ENCODE results near the gene RCAN1. TPM values are rescaled to one million over a fixed set of nuclear protein-coding genes. Genes with fewer than 3 reads are reported as not detected.
"Not testable (repeated sequence)": the region's sequence is repeated elsewhere in the genome, so short reads cannot be mapped to it uniquely, and the experiment has no call there.

RCAN1 gene
- total RNA-seq, 1 donor from 2014 or later: 22.9 TPM

DNA sequence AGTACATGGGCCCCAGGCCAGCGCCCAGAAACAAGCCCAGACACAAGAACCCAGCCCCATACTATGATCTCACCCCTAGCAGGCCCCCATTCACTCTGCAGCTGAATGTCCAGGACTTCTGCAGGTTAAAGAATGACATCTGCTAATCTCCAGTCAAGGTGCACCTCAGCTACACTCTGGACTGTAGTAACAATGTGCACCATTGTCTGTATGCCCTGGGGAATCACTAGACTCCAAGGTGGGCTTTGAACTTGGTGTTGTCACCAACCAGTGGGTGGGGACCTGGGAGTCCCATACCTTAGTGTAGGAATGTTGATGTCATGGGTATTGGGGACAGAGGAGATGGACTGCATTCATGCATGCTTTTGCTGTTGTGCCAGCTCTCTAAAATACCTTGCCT, 113.2 kb downstream of the RCAN1 start:
- TF ChIP-seq, protein P1, sequence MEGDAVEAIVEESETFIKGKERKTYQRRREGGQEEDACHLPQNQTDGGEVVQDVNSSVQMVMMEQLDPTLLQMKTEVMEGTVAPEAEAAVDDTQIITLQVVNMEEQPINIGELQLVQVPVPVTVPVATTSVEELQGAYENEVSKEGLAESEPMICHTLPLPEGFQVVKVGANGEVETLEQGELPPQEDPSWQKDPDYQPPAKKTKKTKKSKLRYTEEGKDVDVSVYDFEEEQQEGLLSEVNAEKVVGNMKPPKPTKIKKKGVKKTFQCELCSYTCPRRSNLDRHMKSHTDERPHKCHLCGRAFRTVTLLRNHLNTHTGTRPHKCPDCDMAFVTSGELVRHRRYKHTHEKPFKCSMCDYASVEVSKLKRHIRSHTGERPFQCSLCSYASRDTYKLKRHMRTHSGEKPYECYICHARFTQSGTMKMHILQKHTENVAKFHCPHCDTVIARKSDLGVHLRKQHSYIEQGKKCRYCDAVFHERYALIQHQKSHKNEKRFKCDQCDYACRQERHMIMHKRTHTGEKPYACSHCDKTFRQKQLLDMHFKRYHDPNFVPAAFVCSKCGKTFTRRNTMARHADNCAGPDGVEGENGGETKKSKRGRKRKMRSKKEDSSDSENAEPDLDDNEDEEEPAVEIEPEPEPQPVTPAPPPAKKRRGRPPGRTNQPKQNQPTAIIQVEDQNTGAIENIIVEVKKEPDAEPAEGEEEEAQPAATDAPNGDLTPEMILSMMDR (IDR thresholded peaks at IDR 0.05): no peak
- Histone ChIP-seq H3K27ac (no peak overlapping the region), H3K4me3 (no peak overlapping the region), H3K9me3 (peaks cover 16% of the 10 kb centered on the region), H3K36me3 (no peaks in the 10 kb centered on the region), H3K4me1 (no peaks in the 10 kb centered on the region), H3K27me3 (ENCODE audit: low read depth) (no peaks in the 10 kb centered on the region)
- intact Hi-C loops (cut with DNase I): no loop called here
- no peak for DNase-seq
- no peak for ATAC-seq

- ATAC-seq: no peak
- Histone ChIP-seq H3K9me3 (peaks cover 16% of the 10 kb centered on the region), H3K36me3 (no peaks in the 10 kb centered on the region), H3K4me1 (no peaks in the 10 kb centered on the region), H3K27ac (no peak overlapping the region), H3K27me3 (ENCODE audit: low read depth) (no peaks in the 10 kb centered on the region), H3K4me3 (no peak overlapping the region)
- intact Hi-C loops (cut with DNase I): no loop called here
- no peak for DNase-seq
- TF ChIP-seq, protein P1 (IDR thresholded peaks at IDR 0.05): no peak
Observed at GRCh38 chr21:34500191-34500590, 114.7 kb downstream of the RCAN1 start.

DNA sequence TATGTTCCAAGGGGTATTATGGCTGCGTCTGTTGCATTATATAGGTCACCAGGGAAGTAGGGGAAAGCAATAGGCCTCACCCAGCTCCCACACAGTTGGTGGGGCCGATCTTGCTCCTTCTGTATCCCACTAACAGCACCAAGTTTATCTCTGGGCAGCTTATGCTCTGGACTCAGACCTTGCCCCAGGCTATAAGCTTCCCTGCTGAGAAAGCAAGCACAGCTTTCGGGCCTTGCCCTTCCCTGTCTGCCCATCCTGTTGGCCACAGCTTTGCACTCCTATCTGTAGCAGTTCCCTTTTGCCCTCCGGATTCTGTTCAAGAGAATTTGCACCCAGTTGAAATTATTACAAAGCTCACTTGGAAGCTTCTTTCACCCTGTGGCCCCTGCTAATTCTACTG, 115.8 kb downstream of the RCAN1 start:
- TF ChIP-seq, protein P1 (IDR thresholded peaks at IDR 0.05): no peak
- Histone ChIP-seq H3K4me3 (no peak overlapping the region), H3K27me3 (ENCODE audit: low read depth) (no peaks in the 10 kb centered on the region), H3K9me3 (peaks cover 16% of the 10 kb centered on the region), H3K27ac (no peak overlapping the region), H3K4me1 (no peaks in the 10 kb centered on the region), H3K36me3 (no peaks in the 10 kb centered on the region)
- intact Hi-C loops (cut with DNase I): no loop called here
- ATAC-seq (no peak), DNase-seq (no peak)

- Histone ChIP-seq H3K9me3 (peaks cover 16% of the 10 kb centered on the region), H3K4me3 (no peak overlapping the region), H3K27ac (no peak overlapping the region), H3K27me3 (ENCODE audit: low read depth) (no peaks in the 10 kb centered on the region), H3K4me1 (no peaks in the 10 kb centered on the region), H3K36me3 (no peaks in the 10 kb centered on the region)
- TF ChIP-seq, protein P1 (IDR thresholded peaks at IDR 0.05): no peak
- no peak for ATAC-seq
- intact Hi-C loops (cut with DNase I): no loop called here
- no peak for DNase-seq
Observed at GRCh38 chr21:34498623-34499022, 116.3 kb downstream of the RCAN1 start.

- DNase-seq; H3K9me3 ChIP-seq; H3K27ac ChIP-seq; H3K27me3 ChIP-seq (ENCODE audit: low read depth); H3K36me3 ChIP-seq; H3K4me3 ChIP-seq; ATAC-seq; intact Hi-C loops (cut with DNase I); H3K4me1 ChIP-seq: not testable (repeated sequence)
Observed at GRCh38 chr21:34483854-34484253, 131.1 kb downstream of the RCAN1 start.

DNA sequence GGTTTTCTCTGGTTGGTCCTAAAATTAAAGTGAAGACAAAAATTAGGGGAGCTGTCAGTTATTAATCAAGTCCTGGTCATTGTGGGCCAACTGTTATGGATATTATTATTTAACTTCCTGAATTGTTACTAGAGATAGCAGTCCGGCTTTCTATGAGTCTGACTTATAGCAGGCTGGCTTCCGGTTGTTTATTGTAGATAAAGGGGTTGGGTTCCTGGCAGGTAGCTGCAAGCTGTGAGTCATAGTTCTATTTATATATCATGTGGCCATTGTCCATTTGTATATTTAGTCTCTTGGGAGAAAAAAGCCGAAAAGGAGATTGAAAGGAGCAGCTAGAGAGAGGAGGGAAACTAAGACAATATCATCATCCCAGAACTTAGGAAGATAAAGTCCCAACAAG, 131.5 kb downstream of the RCAN1 start:
- H3K27me3 ChIP-seq (ENCODE audit: low read depth); intact Hi-C loops (cut with DNase I); ATAC-seq: not testable (repeated sequence)

DNA sequence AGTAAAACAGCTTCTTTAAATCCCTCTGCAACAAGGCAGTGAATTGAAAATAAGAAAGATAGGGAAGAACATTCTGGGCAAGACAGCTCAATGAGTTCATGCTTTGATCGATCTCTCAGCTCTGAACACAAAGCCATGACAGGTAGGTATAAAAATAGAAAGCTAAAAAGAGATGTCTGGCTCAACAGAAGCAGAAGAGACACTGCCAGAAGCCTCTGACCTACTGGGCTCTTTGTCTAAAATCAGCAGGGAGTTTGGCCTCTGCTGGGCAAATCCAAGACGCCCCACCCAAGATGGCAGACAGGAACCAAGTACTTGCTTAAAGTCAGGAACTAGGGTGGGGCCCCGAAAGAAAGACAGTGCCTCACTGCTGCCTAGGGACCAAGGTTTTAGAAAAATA, 147.6 kb downstream of the RCAN1 start:
- DNase-seq; H3K9me3 ChIP-seq; H3K27me3 ChIP-seq (ENCODE audit: low read depth); ATAC-seq; intact Hi-C loops (cut with DNase I); H3K4me3 ChIP-seq; H3K36me3 ChIP-seq; H3K4me1 ChIP-seq; H3K27ac ChIP-seq: not testable (repeated sequence)

More for the DNA sequence above, 131.5 kb downstream of the RCAN1 start:
- not testable (repeated sequence) for H3K4me1 ChIP-seq, H3K4me3 ChIP-seq, H3K27ac ChIP-seq, DNase-seq, H3K9me3 ChIP-seq, H3K36me3 ChIP-seq

Other genes starting within 250 kb of the RCAN1 start
- gene SMIM11, start 239.6 kb downstream of the RCAN1 start, total RNA-seq: 19.7 TPM
- gene SMIM34, start 191.2 kb downstream of the RCAN1 start, total RNA-seq: 0.56 TPM
- 21.7 TPM for gene KCNE1, start 102.9 kb downstream of the RCAN1 start, total RNA-seq
- 23.5 TPM for gene CLIC6, start 53.9 kb upstream of the RCAN1 start, total RNA-seq